Measurements from ENCODE around the gene DMD. TPM values are rescaled to one million over a fixed set of nuclear protein-coding genes. Genes with fewer than 3 reads are reported as not detected.
"Not testable (repeated sequence)": the region's sequence is repeated elsewhere in the genome, so short reads cannot be mapped to it uniquely, and the experiment has no call there.

DMD gene
- total and polyA plus RNA-seq, 2 experiments from 2014 or later = 73.5 to 90.7 TPM

GRCh38 chrX:32545101-32545500 lies 666.2 kb downstream of the DMD start:
- no peak for TF ChIP-seq CTCF (IDR thresholded peaks at IDR 0.05; ENCODE audit: low read depth, low read length)
- DNase-seq (ENCODE audit: low read depth in 1 of 2, low spot score in 1 of 2) = peak in 1 of 2 donors; percentile 73
- peaks cover 14% of the 10 kb centered on the region for H3K4me1 ChIP-seq (ENCODE audit: low read depth)
- no peaks in the 10 kb centered on the region for H3K9me3 ChIP-seq (ENCODE audit: low read depth)
- no peak overlapping the region for H3K4me3 ChIP-seq
- no peaks in the 10 kb centered on the region for H3K36me3 ChIP-seq
- no peaks in the 10 kb centered on the region for H3K27me3 ChIP-seq
- H3K27ac ChIP-seq = peak overlapping the region; percentile 45

GRCh38 chrX:32538554-32538953 lies 672.8 kb downstream of the DMD start:
- Histone ChIP-seq H3K27ac (peak overlapping the region; percentile 71), H3K27me3 (no peaks in the 10 kb centered on the region), H3K36me3 (no peaks in the 10 kb centered on the region), H3K9me3 (ENCODE audit: low read depth) (no peaks in the 10 kb centered on the region), H3K4me3 (no peak overlapping the region), H3K4me1 (ENCODE audit: low read depth) (peaks cover 31% of the 10 kb centered on the region)
- no peak for DNase-seq (ENCODE audit: low read depth in 1 of 2, low spot score in 1 of 2)
- no peak for TF ChIP-seq CTCF (IDR thresholded peaks at IDR 0.05; ENCODE audit: low read depth, low read length)

GRCh38 chrX:32533848-32534247 lies 677.5 kb downstream of the DMD start:
- Histone ChIP-seq H3K27me3 (no peaks in the 10 kb centered on the region), H3K4me1 (ENCODE audit: low read depth) (peaks cover 25% of the 10 kb centered on the region), H3K27ac (no peak overlapping the region), H3K4me3 (no peak overlapping the region), H3K36me3 (no peaks in the 10 kb centered on the region), H3K9me3 (ENCODE audit: low read depth) (no peaks in the 10 kb centered on the region)
- TF ChIP-seq CTCF (IDR thresholded peaks at IDR 0.05; ENCODE audit: low read depth, low read length) = no peak
- no peak for DNase-seq (ENCODE audit: low read depth in 1 of 2, low spot score in 1 of 2)

GRCh38 chrX:32532262-32532661 lies 679.1 kb downstream of the DMD start:
- Histone ChIP-seq H3K9me3 (ENCODE audit: low read depth) (no peaks in the 10 kb centered on the region), H3K4me1 (ENCODE audit: low read depth) (peaks cover 16% of the 10 kb centered on the region), H3K4me3 (no peak overlapping the region), H3K27ac (no peak overlapping the region), H3K36me3 (no peaks in the 10 kb centered on the region), H3K27me3 (no peaks in the 10 kb centered on the region)
- DNase-seq (ENCODE audit: low read depth in 1 of 2, low spot score in 1 of 2) = no peak
- no peak for TF ChIP-seq CTCF (IDR thresholded peaks at IDR 0.05; ENCODE audit: low read depth, low read length)

- TF ChIP-seq CTCF (IDR thresholded peaks at IDR 0.05; ENCODE audit: low read depth, low read length) = peak; percentile 43
- peak; percentile 56 to 78 for DNase-seq (ENCODE audit: low read depth in 1 of 2, low spot score in 1 of 2)
- Histone ChIP-seq H3K4me1 (ENCODE audit: low read depth) (peaks cover 5% of the 10 kb centered on the region), H3K27ac (no peak overlapping the region), H3K9me3 (ENCODE audit: low read depth) (no peaks in the 10 kb centered on the region), H3K36me3 (no peaks in the 10 kb centered on the region), H3K4me3 (peak overlapping the region; percentile 12), H3K27me3 (no peaks in the 10 kb centered on the region)
Observed at GRCh38 chrX:32530802-32531403, 680.4 kb downstream of the DMD start.

GRCh38 chrX:32528451-32528850 lies 682.9 kb downstream of the DMD start:
- H3K9me3 ChIP-seq (ENCODE audit: low read depth); H3K27me3 ChIP-seq; H3K36me3 ChIP-seq; H3K4me1 ChIP-seq (ENCODE audit: low read depth); H3K4me3 ChIP-seq: not testable (repeated sequence)
- peak in 1 of 2 donors; percentile 28 for DNase-seq (ENCODE audit: low read depth in 1 of 2, low spot score in 1 of 2)
- H3K27ac ChIP-seq = peak overlapping the region; percentile 63

Measured in cardiac muscle cell (in vitro differentiated cells and primary cell).